NCI-H2029 treated with DMSO at 0.1 percent for 48 hours (cell line): ENCODE data around the gene CCDC28B.

Source experiments
- DNase-seq: peaks from one replicate; lab custom pipeline; 2025; lab: John Stamatoyannopoulos, UW

The CCDC28B gene

DNA sequence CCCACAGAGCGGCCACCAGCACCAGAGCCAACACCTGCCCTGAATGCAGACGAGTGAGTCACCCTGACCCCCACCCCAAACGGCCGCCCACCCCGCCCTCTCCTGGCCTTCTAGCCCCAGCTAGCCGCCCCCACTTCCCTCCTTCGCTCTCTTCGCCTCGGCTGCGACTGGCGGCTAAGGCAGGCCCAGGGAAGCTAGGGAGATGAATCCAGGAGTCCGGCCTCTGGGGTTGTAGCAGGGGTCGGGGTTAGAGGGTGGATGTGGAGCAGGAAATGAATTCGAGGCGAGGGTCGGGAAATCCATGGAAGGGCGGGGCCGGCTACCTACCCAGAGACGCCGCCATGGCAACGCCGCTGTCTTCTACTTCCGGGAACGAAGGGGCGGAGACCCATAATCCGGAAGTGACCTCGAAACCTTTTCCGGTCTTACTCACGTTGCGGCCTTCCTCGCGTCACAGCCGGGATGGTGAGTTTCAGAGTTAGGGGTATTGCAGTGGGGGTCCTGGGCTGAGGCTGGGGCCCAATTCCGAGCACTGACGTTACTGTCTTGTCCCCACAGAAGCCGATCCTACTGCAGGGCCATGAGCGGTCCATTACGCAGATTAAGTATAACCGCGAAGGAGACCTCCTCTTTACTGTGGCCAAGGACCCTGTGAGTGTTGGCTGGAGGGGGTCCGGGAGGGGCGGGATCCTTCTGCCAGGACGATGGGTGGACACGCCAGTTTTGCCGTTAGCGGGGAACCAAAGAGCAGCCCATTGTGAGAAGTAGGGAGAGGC, 21.8 kb downstream of the CCDC28B start, which contains the start of the genes EIF3I and TMEM234:
TSS of gene EIF3I (plus strand) at position 428 of the 776 bp plus-strand sequence. CDS start at position 463, 35 bp downstream.
TSS of gene TMEM234 (minus strand) at position 374 of the 776 bp plus-strand sequence. CDS start at position 343, 31 bp downstream.
- peak; percentile 47 for DNase-seq

DNA sequence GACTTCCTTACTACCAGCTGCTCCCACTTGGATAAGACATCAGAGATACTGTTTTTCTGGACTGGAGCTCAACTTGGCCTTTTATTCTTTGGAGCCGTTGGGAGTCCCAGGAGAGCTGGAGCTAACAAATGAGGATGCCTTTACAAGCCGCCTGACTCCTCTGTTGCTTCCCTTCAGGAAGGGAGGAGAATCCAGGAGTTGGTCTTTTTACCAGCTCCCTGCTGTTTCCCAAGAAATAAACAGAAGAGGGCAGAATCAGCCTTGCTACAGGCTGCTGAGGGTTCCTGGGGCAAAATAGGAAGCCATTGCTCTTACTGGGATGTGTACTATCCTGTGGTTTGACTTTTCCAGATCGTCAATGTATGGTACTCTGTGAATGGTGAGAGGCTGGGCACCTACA, 23.3 kb downstream of the CCDC28B start:
- no peak for DNase-seq

DNA sequence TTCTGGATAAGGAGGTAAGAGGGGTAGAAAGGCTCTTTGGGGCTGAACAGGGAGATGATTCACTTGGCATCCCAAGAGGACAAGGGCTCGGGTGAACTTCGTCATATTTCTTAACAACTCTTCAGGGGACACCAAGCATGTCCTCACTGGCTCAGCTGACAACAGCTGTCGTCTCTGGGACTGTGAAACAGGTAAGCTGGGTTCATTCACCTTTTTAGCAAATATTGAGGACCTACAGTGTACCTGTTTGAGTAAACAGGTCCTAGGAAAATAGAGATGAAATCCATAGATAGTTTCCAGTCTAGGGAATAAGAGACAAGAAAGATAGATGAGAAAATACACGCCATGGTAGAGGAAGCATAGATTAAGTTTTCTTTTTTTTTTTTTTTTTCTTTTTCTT, 23.9 kb downstream of the CCDC28B start:
- no peak for DNase-seq

DNA sequence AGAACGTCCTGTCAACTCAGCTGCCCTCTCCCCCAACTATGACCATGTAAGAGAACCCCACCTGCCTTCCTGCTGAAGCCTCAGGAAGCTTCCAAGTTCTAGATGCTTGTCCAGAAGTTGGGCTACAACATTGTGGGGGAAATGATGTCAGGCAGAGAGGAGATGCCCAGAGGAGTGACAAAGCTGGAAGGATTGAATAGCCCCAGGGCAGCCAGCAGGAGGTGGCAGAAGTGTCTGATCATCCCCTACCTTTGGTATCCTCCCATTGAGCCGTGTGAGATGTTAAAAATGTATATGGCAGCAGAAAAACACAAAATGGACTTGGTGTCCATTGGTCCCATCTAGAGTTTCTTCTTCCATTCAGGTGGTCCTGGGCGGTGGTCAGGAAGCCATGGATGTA, 28.4 kb downstream of the CCDC28B start:
- no peak for DNase-seq

DNA sequence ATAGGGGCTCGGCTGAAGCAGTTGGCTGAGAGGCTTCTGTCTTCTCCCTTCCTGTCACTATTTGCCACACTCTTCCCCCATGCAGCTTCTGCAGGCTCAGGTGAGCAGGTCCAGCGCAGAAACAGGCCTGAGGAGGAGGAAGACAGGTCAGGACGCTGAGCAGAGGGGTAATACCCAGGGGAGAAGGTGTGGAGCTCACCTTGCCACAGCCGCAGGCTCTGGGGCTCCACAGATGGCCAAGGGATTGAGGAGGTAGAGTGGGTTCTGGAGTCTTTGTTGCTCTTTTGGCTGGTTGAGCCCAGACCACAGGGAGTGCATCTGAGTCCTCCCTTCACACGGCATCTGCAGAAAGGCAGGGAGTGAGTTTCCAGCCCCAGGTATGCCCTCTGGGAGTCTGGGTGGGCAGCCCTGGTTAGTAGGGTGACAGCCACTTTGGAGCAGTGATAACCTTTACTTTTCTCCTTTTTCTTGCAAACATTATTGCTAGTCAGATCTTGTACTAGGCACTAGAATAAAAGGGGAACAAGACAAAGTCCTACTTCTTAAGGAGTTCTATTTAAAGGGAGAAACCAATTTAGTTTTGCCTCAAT, 31.5 kb downstream of the CCDC28B start:
- DNase-seq: no peak

DNA sequence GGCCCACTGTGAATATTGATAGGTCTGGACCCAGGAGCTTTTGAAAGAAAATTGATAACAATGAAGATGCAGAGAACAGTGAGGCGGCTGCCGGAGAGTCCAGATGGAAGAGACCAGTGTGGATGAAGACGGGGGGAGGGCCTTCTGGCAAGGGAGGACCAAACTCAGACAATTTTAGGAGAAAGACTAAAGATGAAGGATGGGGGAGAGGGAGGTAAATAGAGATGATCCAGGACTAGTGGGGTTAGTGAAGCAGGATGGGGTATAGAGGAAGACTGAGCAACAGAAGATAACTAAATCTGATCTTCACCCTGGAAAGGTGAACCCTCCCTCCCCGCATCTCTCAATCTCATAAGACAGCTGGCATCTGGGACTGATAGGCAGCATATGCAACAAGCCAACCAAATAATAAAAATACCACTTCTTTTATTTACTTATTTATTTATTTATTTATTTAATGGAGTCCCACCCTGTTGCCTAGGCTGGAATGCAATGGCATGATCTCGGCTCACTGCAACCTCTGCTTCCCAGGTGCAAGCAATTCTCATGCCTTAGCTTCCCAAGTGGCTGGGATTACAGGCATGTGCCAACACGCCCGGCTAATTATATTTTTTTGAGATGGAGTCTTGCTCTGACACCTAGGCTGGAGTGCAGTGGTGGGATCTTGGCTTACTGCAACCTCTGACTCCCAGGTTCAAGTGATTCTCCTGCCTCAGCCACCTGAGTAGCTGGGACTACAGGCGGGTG, 32.3 kb downstream of the CCDC28B start:
- no peak for DNase-seq

DNA sequence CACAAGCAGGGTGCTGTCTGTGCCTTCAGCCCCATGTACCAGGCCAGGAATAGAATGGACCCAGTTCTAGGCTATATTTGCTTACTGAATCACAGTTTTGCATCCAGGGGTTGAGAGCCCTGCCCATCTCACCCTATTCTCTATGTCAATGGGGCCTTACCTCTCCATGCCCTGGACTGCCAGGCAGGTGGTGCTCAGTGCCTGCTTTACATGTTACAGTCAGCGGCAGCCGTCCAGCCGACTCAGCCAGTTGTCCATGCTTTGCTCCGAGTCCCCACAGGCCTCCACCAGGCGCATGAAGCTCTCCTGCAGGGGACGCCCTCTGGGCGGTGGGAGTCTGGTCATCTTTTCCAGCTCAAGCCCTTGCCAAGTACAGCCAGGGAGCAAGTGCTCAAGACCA, 34.4 kb downstream of the CCDC28B start:
- DNase-seq: no peak

DNA sequence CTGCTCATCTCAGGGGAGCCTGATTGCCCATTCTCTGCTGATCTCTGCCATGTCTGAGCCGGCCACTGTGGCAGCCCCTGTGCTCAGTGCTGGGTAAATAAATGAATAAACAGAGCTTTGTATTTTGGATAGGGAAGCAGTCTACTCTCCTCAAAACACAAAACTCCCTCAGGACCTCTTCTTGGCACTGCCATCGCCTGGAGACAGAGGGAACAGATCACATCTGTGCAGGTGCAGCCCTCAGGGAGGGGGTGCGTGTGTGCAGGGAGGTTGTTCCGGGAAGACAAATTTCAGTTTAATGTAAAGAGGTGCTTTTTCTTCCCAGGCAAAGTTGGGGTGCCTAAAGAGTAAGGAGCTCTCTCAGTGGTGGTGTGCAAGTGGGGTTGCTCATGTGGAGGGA, 38.9 kb downstream of the CCDC28B start:
- no peak for DNase-seq

DNA sequence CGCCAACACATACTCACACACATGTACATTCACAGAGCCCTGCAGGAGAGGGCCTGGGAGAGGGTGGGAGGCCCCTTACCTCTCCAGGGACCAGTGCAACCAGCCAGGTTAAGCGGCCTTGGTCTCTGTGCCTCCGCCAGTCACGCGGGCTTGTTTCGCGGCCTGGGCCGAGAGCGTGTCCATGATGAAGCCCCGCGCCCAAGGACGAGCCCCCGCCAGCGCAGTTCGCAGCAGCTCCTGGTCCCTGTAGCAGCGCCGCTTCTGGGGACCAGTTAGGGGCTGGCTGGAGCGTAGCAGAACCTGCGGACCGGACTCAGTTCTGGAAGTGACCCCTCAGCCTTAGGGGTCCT, 39.4 kb downstream of the CCDC28B start:
- no peak for DNase-seq

GRCh38 chr1:32240140-32240951, 40.0 kb downstream of the CCDC28B start:
- peak; percentile 34 for DNase-seq

DNA sequence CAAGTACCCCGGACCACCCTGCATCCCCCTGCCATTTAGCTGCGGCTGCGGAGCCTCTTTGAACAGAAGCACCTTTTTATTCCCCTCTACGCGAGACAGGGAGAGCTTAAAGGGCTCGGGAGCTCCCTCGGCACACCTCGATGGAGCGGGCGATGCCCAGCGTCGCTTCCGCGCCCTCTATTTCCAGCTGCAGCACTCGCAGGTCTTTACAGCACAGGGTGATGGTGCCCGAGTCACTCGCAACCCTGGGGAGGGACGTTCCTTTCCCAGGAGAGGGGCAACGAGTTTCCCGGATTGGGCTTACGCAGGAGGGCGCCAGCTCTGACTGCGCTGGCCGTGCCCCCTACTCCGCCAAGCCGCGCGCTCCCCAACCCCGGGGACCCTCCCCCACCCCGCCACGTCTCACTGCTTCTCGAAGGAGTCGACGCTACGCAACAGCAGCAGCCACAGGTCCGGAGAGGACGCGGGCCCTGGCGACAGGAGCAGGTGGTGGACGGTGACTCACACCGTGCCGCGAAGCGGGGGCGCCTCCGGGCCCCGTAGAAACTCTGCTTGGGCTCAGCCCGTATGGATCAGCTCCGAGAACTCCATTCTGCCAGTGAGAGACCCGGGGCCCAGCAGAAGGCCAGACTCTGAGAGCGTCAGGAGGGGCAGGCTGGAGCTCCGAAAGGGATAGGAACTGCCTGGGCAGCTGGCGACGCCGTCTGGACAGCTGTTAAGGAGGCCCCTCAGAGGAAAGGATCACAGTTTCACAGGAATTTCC, 40.8 kb downstream of the CCDC28B start:
- DNase-seq: no peak

DNA sequence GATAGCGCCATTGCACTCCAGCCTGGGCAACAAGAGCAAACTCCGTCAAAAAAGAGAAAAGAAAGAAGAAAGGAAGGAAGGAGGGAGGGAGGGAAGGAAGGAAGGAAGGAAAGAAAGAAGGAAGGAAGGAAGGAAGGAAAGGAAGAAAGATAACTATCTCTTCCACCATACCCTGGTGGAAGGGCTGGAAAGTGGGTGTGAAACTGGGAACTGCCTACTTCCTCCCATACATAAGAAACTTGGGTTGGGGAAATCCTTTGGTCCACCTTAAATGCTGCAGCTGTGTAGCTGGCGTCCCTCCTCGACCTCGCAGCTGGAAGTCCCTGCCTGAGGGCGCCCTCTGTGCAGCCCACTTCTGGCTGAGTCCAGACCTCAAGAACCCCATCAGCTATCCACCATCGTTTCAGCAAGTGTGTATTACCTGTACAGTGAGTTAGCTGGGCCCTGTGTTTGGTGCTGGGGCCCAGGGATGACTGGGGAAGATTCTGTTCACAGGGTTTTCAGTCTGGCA, 42.0 kb downstream of the CCDC28B start:
- DNase-seq: no peak

- no peak for DNase-seq
Observed at GRCh38 chr1:32246888-32247273, 46.5 kb downstream of the CCDC28B start, which contains the start of gene FAM167B. Gene FAM167B (plus strand): TSS chr1:32247222. CDS start chr1:32247422, 200 bp downstream.

DNA sequence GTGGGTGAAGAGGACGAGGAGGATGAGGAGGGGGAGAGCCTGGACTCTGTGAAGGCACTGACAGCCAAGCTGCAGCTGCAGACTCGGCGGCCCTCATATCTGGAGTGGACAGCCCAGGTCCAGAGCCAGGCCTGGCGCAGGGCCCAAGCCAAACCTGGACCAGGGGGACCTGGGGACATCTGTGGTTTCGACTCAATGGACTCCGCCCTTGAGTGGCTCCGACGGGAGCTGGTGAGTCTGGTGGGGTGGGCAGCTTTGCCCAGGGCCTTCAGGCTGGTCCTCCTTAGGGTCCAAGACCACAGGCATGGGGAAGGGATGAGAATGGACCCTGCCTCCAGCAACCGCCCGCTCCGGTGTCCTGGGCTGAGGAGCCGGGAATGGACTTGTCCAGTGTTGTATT, 47.1 kb downstream of the CCDC28B start:
- DNase-seq: no peak

DNA sequence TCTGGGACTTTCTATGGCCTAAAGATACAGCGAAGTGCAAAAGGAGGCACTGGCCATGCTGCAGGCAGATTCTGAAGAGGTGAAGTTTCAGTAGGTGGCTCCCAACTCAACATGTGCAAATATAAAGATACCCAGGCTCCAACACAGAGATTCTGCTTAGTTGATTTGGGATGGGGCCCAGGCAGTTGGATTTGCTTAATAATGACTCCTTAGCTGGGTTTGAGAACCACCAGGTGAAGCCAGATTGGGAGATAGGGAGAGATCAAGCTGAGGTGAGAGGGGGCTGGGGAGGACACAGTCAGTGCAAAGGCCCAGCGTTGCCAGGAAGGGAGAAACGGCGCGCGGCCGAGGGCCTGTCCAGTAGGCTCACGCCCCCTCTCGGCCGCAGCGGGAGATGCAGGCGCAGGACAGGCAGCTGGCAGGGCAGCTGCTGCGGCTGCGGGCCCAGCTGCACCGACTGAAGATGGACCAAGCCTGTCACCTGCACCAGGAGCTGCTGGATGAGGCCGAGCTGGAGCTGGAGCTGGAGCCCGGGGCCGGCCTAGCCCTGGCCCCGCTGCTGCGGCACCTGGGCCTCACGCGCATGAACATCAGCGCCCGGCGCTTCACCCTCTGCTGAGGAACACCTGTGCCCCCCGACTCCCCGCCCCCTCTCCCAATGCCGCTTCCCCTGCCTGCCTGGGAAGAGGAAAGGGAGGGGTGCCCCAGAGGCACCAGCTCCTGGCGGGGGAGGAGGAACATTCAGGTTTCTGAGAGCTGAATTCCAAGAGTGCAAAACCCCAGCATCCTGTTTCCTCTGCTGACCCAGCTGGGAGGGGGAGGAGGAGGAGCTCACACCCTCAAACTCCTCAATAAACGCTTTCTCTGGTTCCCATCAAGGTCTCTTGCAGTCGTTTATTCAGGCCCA, 47.8 kb downstream of the CCDC28B start:
- no peak for DNase-seq

GRCh38 chr1:32249831-32250525, 49.6 kb downstream of the CCDC28B start:
- DNase-seq: no peak

GRCh38 chr1:32250893-32251716, 50.7 kb downstream of the CCDC28B start, which contains the start of gene LCK:
Gene LCK (plus strand): TSS chr1:32251265. CDS start chr1:32274330, 23,065 bp downstream.
- DNase-seq: no peak
